ENCODE results near the gene MVD. TPM values are rescaled to one million over a fixed set of nuclear protein-coding genes. Genes with fewer than 3 reads are reported as not detected.

Gene MVD
- total and polyA plus RNA-seq, 2 of the 13 experiments (the other 11 are each of a cell fraction or from before 2014, with no cell fraction given) = 28.1 to 187 TPM

DNA sequence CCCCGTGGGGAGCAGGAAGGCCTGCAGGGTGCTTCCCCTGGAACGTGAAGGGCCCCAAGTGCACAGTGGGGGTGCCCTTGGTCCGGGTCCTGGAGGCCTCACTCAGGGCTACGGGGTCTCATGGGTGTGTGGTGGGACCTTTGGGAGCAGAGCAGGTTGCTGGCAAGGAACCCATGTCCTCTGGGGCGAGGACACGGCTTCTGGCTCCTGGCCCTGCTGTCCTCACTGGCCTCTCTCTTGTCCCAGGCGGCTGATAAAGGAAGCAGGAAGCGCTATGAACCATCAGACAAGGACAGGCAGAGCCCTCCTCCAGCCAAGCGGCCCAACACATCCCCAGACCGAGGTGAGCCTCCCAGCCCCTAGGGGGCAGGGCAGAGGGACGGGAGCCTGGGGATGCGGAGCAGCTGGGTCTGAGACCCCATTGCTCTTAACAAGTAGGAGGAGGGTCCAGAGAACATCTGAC, 34.3 kb downstream of the MVD start (continued):
- TF ChIP-seq, protein P1, sequence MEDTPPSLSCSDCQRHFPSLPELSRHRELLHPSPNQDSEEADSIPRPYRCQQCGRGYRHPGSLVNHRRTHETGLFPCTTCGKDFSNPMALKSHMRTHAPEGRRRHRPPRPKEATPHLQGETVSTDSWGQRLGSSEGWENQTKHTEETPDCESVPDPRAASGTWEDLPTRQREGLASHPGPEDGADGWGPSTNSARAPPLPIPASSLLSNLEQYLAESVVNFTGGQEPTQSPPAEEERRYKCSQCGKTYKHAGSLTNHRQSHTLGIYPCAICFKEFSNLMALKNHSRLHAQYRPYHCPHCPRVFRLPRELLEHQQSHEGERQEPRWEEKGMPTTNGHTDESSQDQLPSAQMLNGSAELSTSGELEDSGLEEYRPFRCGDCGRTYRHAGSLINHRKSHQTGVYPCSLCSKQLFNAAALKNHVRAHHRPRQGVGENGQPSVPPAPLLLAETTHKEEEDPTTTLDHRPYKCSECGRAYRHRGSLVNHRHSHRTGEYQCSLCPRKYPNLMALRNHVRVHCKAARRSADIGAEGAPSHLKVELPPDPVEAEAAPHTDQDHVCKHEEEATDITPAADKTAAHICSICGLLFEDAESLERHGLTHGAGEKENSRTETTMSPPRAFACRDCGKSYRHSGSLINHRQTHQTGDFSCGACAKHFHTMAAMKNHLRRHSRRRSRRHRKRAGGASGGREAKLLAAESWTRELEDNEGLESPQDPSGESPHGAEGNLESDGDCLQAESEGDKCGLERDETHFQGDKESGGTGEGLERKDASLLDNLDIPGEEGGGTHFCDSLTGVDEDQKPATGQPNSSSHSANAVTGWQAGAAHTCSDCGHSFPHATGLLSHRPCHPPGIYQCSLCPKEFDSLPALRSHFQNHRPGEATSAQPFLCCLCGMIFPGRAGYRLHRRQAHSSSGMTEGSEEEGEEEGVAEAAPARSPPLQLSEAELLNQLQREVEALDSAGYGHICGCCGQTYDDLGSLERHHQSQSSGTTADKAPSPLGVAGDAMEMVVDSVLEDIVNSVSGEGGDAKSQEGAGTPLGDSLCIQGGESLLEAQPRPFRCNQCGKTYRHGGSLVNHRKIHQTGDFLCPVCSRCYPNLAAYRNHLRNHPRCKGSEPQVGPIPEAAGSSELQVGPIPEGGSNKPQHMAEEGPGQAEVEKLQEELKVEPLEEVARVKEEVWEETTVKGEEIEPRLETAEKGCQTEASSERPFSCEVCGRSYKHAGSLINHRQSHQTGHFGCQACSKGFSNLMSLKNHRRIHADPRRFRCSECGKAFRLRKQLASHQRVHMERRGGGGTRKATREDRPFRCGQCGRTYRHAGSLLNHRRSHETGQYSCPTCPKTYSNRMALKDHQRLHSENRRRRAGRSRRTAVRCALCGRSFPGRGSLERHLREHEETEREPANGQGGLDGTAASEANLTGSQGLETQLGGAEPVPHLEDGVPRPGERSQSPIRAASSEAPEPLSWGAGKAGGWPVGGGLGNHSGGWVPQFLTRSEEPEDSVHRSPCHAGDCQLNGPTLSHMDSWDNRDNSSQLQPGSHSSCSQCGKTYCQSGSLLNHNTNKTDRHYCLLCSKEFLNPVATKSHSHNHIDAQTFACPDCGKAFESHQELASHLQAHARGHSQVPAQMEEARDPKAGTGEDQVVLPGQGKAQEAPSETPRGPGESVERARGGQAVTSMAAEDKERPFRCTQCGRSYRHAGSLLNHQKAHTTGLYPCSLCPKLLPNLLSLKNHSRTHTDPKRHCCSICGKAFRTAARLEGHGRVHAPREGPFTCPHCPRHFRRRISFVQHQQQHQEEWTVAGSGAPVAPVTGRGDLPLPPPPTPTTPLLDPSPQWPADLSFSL (CRISPR knock-in tag; IDR thresholded peaks at IDR 0.05) = no peak
- TF ChIP-seq, protein P2, sequence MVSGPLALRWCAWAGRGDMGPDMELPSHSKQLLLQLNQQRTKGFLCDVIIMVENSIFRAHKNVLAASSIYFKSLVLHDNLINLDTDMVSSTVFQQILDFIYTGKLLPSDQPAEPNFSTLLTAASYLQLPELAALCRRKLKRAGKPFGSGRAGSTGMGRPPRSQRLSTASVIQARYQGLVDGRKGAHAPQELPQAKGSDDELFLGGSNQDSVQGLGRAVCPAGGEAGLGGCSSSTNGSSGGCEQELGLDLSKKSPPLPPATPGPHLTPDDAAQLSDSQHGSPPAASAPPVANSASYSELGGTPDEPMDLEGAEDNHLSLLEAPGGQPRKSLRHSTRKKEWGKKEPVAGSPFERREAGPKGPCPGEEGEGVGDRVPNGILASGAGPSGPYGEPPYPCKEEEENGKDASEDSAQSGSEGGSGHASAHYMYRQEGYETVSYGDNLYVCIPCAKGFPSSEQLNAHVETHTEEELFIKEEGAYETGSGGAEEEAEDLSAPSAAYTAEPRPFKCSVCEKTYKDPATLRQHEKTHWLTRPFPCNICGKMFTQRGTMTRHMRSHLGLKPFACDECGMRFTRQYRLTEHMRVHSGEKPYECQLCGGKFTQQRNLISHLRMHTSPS (CRISPR knock-in tag; IDR thresholded peaks at IDR 0.05; ENCODE audit: low read depth) = no peak
- no peak for TF ChIP-seq ATM (IDR thresholded peaks at IDR 0.05; ENCODE audit: borderline replicate concordance)
- TF ChIP-seq, protein P3, sequence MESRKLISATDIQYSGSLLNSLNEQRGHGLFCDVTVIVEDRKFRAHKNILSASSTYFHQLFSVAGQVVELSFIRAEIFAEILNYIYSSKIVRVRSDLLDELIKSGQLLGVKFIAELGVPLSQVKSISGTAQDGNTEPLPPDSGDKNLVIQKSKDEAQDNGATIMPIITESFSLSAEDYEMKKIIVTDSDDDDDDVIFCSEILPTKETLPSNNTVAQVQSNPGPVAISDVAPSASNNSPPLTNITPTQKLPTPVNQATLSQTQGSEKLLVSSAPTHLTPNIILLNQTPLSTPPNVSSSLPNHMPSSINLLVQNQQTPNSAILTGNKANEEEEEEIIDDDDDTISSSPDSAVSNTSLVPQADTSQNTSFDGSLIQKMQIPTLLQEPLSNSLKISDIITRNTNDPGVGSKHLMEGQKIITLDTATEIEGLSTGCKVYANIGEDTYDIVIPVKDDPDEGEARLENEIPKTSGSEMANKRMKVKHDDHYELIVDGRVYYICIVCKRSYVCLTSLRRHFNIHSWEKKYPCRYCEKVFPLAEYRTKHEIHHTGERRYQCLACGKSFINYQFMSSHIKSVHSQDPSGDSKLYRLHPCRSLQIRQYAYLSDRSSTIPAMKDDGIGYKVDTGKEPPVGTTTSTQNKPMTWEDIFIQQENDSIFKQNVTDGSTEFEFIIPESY (CRISPR knock-in tag; IDR thresholded peaks at IDR 0.05) = peak; percentile 99
- TF ChIP-seq XBP1 (CRISPR knock-in tag; IDR thresholded peaks at IDR 0.05) = no peak
- TF ChIP-seq ZNF816 (CRISPR knock-in tag; IDR thresholded peaks at IDR 0.05; ENCODE audit: borderline replicate concordance) = no peak
- TF ChIP-seq HIVEP1 (CRISPR knock-in tag; IDR thresholded peaks at IDR 0.05) = no peak
- no peak for TF ChIP-seq THAP11 (CRISPR knock-in tag; IDR thresholded peaks at IDR 0.05)
- no peak for TF ChIP-seq NFKB2 (CRISPR knock-in tag; IDR thresholded peaks at IDR 0.05; ENCODE audit: borderline replicate concordance)
- 0 out of 2 replicates have a peak, but pooled peaks have one; percentile 46 for TF ChIP-seq NR1H2 (CRISPR knock-in tag; IDR thresholded peaks at IDR 0.05; ENCODE audit: borderline replicate concordance, low read depth)
- TF ChIP-seq TBX2 (CRISPR knock-in tag; IDR thresholded peaks at IDR 0.05; ENCODE audit: borderline replicate concordance) = no peak
- TF ChIP-seq, protein P4, sequence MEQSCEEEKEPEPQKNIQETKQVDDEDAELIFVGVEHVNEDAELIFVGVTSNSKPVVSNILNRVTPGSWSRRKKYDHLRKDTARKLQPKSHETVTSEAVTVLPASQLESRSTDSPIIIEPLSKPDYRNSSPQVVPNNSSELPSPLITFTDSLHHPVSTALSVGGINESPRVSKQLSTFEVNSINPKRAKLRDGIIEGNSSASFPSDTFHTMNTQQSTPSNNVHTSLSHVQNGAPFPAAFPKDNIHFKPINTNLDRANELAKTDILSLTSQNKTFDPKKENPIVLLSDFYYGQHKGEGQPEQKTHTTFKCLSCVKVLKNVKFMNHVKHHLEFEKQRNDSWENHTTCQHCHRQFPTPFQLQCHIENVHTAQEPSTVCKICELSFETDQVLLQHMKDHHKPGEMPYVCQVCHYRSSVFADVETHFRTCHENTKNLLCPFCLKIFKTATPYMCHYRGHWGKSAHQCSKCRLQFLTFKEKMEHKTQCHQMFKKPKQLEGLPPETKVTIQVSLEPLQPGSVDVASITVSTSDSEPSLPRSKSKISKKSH (CRISPR knock-in tag; IDR thresholded peaks at IDR 0.05; ENCODE audit: borderline replicate concordance) = 0 out of 2 replicates have a peak, but pooled peaks have one; percentile 23
- TF ChIP-seq CBX2 (IDR thresholded peaks at IDR 0.05; ENCODE audit: low read depth, low read length) = no peak
- no peak for TF ChIP-seq CBX2 (CRISPR knock-in tag; IDR thresholded peaks at IDR 0.05; ENCODE audit: low read depth)
- TF ChIP-seq ZNF737 (CRISPR knock-in tag; IDR thresholded peaks at IDR 0.05; ENCODE audit: borderline replicate concordance) = no peak
- TF ChIP-seq, protein P5, sequence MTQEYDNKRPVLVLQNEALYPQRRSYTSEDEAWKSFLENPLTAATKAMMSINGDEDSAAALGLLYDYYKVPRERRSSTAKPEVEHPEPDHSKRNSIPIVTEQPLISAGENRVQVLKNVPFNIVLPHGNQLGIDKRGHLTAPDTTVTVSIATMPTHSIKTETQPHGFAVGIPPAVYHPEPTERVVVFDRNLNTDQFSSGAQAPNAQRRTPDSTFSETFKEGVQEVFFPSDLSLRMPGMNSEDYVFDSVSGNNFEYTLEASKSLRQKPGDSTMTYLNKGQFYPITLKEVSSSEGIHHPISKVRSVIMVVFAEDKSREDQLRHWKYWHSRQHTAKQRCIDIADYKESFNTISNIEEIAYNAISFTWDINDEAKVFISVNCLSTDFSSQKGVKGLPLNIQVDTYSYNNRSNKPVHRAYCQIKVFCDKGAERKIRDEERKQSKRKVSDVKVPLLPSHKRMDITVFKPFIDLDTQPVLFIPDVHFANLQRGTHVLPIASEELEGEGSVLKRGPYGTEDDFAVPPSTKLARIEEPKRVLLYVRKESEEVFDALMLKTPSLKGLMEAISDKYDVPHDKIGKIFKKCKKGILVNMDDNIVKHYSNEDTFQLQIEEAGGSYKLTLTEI (CRISPR knock-in tag; conservative IDR thresholded peaks at IDR 0.05) = no peak

Data from HepG2 (cell line).